H54 (cell line): ENCODE results near the gene ALG3.

ENCODE experiments used
- DNase-seq: peaks from one replicate; pipeline ENCODE4 v3.0.0; 2011; ENCODE audit warnings: low spot score, mixed read lengths; ENCODE audit not compliant: insufficient read length
- FAIRE-seq: peaks from 3 replicates; lab custom pipeline; 2011; peaks lifted over from hg19 to GRCh38; lab: Jason Lieb, UNC
- POLR2A ChIP-seq: IDR thresholded peaks from 2 replicates; pipeline ENCODE4 v1.6.1; 2011; ENCODE audit warnings: low read depth, mild to moderate bottlenecking, low read length

ALG3 gene

DNA sequence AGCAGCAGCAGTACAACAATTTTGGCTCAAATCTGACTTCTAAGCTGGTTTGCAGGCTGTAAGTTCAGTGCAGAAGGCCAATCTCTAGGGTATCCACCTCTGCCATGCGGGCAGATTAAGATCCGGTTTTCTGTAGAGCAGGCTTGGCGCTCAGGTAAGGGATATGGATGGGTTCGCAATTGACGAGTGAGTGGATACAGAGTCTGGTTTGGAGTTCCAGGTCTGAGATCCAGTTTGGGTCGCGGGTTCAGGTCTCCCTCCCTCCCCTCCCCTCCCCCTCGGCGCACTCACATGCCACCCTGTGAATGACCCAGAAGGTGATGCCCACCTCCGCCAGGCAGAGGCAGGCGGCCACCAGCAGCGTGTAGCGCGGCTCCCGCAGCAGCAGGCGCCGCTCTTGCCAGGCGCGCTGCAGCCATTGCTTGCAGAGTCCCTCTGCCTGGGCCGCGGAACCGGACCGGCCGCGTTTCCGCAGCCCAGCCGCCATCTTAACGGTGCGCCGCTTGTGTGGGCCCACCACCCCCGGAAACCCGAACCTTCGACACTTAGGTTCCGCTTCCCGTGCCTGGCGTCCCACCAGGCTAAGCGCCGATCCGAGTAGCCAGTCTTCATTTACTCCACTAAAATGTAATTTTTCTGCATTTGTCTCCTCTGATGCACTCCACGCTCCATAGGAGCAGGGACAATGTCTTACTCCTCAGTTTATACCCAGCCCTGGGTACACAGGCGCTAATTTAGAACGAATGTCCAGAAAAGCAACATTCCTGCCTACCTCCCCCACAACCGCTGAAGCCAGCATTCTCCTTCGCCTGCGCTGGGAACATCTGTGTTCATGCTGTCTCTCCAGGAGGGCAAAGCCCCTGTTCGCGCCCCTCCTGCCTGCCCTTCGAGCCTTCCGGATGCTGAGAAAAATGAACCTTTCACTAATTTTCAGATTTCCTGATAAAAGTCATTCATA, at the start of gene ALG3:
ALG3 (minus strand) TSS at position 509 of the 958 bp plus-strand sequence; CDS start at position 487, 22 bp downstream.
- peak; percentile 92 for TF ChIP-seq POLR2A
- peak; percentile 82 for DNase-seq
- no peak for FAIRE-seq

DNA sequence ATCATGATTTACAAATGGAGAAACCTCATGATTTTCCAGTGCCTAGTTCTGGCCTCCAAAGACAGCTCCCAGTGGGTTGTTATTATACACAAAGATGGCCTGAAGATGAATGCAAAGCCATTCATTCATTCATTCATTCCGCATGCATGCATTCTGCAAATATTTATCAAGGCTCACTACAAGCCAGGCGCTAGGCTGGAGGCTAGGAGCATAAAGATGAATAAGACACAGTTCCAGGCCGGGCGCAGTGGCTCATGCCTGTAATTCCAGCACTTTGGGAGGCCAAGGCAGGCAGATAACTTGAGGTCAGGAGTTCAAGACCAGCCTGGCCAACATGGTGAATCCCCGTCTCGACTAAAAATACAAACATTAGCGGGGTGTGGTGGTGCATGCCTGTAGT, 47.9 kb upstream of the ALG3 start:
- DNase-seq = no peak
- TF ChIP-seq POLR2A = no peak
- no peak for FAIRE-seq

DNA sequence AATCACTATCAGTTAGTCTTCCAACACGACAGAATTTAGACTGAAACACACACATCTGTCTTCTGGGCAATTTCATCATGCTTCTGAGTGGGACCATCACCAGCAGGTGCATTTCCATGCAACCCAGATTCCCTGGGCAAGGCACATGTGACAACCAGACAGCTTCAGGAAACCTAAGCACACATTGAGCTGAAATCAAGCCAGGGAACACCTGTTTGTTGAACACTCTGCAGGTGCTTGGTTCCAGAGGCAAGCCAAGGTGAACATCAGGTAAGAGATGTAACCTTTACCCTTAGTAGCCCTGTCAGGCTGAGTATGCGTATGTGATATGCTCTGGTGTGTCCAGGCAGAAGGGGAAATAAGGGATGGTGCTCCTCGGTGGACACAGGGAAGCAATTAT, 47.0 kb upstream of the ALG3 start:
- DNase-seq (no peak), FAIRE-seq (no peak)
- no peak for TF ChIP-seq POLR2A

DNA sequence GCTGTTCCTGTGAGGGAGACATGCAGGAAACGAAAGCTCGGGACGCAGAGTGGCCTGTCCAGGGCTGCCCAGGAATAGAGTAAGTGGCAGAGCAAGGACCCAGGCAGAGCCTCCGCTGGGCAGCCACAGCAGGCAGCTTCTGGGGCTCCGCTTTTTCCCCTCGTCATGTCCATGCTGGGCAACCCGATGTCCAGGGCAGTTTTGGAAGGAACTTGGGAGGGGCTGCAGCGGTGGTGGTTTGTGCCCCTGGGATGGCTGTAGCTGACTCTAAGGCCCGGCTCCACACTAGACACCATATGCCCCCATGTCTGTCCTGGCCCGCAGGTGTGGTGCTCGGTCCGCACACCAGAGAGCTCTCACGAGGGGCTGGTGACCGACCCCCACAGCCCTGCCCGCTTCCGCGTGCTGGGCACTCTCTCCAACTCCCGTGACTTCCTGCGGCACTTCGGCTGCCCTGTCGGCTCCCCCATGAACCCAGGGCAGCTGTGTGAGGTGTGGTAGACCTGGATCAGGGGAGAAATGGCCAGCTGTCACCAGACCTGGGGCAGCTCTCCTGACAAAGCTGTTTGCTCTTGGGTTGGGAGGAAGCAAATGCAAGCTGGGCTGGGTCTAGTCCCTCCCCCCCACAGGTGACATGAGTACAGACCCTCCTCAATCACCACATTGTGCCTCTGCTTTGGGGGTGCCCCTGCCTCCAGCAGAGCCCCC, 43.1 kb upstream of the ALG3 start:
- FAIRE-seq (no peak), DNase-seq (no peak)
- no peak for TF ChIP-seq POLR2A

DNA sequence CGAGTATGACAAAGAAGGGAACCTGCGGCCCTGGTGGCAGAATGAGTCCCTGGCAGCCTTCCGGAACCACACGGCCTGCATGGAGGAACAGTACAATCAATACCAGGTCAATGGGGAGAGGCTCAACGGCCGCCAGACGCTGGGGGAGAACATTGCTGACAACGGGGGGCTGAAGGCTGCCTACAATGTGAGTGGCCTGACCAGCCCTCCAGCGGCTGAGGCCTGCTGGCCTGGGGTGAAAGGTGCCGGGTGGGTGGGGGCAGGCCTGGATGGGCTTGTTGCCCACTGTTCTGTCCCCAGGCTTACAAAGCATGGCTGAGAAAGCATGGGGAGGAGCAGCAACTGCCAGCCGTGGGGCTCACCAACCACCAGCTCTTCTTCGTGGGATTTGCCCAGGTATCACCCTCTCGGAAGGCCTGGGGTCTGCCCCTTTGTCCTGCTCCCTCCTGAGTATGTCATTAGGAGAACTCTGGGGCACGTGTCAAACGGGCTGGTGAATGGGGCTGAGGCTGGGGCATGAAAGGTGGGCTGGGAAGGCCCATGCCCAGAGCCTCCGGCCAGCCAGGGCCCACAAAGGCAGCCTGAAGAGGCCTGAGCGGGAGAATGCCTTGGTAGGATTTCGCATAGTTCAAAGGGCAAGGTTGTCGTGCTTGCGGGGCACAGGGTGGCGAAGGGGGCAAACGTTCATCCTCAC, 42.4 kb upstream of the ALG3 start:
- TF ChIP-seq POLR2A = no peak
- FAIRE-seq = no peak
- no peak for DNase-seq

DNA sequence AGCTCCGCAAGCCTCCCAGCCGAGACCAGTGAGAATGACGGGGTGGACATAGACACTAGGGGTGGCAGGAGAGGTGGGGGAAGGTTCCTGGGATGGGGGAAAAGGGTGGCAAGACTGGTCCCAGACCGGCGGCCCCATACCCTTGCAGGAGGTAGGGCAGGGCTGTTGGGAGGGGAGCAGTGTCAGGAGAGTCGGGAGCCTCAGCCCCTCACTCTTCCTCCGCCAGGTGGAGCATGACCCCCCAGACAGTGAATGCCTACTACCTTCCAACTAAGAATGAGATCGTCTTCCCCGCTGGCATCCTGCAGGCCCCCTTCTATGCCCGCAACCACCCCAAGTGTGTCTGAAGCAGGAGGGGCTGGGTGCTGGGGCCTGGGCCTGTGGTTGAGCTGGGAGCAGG, 41.6 kb upstream of the ALG3 start:
- FAIRE-seq (no peak), DNase-seq (no peak)
- no peak for TF ChIP-seq POLR2A

DNA sequence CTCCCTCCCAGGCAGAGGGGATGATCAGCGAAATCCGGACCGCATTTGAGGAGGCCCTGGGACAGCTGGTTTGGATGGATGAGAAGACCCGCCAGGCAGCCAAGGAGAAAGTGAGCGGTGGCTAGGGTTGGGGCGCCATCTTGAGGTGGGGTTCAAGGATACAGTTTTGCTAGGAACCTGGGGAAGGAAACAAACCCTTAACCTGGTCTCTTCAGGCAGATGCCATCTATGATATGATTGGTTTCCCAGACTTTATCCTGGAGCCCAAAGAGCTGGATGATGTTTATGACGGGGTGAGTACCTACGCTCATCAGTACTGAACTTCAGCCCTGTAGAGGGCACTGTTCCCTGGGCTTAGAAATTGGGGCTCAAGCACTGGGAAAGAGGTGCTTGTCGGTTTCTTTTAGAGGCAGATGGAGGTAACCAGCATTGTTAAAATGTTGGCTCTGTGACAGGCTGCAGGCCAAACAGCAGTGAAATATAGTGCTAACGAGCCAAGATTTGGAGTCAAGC, 40.7 kb upstream of the ALG3 start:
- FAIRE-seq (peak; percentile 89), DNase-seq (peak; percentile 75)
- TF ChIP-seq POLR2A = no peak

DNA sequence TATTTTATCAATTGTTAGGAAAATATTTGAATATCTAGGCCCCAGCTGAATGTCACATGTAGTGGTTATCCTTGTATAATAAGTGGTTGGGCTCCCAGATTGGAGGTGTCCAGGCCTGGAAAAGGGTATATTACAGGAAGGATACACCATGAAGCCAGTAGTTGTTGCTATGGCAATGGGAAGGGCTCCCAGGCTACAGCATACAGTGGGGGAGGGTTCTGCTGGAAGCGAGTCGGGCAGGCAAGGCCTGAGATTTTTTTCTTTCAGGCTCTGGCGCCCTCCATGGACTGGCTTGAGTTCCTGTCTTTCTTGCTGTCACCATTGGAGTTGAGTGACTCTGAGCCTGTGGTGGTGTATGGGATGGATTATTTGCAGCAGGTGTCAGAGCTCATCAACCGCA, 35.9 kb upstream of the ALG3 start:
- TF ChIP-seq POLR2A = no peak
- FAIRE-seq = peak; percentile 86
- peak; percentile 96 for DNase-seq

DNA sequence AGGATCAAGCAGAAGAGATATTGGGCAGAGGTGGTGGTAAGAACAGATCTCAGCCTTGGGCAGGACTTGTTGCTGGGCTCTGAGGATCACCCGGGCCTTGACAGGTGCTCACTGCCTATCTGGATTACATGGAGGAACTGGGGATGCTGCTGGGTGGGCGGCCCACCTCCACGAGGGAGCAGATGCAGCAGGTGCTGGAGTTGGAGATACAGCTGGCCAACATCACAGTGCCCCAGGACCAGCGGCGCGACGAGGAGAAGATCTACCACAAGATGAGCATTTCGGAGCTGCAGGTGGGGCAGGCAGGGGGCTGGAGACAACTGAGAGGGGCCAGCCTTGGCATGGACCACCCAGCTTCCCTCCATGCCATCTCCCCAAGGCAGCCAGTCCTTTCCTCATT, 34.9 kb upstream of the ALG3 start:
- FAIRE-seq = no peak
- no peak for TF ChIP-seq POLR2A
- no peak for DNase-seq

DNA sequence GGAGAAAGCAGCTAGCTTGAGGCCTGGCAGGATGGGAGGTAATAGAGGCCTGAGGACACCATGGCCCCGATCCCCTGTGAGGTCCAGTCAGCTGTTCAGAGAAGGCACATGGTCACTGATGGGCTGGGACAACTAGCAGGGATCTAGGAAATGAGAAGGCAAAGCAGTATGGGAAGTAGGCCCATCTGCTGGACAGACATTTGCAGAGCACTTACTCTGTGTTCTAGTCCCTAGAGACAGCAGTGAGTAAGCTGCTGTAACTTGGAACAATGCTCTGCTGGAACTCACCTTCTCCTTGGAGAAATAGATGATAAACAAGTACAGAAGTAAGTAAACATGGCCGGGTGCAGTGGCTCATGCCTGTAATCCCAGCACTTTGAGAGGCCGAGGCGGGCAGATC, 34.2 kb upstream of the ALG3 start:
- FAIRE-seq (no peak), DNase-seq (no peak)
- TF ChIP-seq POLR2A = no peak

DNA sequence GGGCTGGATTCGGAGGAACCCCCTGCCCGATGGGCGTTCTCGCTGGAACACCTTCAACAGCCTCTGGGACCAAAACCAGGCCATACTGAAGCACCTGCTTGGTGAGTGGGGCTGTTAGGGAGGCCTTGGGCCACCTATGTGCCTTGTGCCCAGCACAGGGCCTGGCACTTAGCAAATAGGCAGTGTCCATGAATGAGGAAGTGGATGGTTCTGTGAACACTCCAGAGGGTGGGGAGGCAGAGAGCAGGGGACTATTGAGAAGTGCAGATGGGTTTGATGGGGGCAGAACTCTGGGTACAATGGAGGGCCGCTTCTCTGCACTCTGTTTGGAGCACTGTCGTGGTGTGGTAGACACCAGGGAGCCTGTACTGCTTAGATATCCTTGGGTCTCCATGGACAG, 28.6 kb upstream of the ALG3 start:
- no peak for DNase-seq
- TF ChIP-seq POLR2A = no peak
- no peak for FAIRE-seq

DNA sequence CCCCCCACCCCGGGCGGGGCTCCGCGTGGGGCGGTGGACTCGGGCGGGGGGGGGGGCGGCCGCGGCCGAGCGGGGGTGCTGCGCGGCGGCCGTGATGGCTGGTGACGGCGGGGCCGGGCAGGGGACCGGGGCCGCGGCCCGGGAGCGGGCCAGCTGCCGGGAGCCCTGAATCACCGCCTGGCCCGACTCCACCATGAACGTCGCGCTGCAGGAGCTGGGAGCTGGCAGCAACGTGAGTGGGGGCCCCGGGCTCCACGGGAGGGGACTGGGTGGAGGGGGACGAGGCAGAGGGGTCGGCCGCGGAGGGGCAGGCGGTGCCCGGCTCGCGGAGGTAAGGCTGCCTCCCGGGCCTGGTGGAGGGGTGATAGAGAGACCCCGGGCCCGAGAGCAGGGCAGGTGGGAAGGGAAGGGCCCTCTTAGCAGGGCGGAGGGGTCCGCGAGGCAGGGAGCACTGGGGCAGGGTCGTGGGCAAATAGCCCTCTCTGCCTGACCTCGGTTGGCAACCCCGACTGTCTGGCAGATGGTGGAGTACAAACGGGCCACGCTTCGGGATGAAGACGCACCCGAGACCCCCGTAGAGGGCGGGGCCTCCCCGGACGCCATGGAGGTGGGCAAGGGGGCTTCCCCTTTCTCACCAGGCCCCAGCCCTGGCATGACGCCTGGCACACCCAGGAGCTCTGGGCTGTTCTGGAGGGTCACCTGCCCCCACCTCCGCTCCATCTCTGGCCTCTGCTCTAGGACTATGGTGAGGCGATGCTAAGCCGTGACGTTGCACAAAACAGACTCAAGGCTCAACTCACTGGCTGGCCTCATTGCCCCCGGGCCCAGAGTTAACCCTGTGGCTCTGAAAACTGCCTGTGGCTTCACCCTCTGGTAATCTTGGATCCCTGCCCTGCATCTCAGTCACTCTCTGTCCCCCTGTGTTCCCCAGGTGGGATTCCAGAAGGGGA, 27.5 kb upstream of the ALG3 start, which contains the start of gene ECE2:
ECE2 (plus strand) TSS at position 62 of the 950 bp plus-strand sequence; CDS start at position 194, 132 bp downstream.
- FAIRE-seq (no peak), DNase-seq (no peak)
- no peak for TF ChIP-seq POLR2A

DNA sequence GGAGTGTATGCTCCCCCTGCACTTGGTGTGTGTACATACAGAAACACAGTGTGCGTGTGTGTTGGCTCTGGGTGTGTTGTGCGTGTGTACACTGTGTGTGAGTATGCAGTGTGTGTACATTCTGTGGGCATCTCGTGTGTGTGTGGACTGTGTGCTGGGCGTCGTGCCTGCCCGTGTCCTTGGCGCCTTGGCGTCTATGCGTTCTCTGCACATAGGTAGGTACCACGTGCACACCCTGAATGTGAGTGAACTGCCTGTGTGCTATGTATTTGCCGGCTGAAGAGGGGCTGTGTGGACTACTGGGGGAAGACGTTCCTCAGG, 26.6 kb upstream of the ALG3 start:
- no peak for FAIRE-seq
- DNase-seq = no peak
- no peak for TF ChIP-seq POLR2A
